ENCODE results near the gene CCDC88C. TPM values are rescaled to one million over a fixed set of nuclear protein-coding genes. Genes with fewer than 3 reads are reported as not detected.
"Not testable (repeated sequence)": the region's sequence is repeated elsewhere in the genome, so short reads cannot be mapped to it uniquely, and the experiment has no call there.

CCDC88C gene
- total RNA-seq, 1 donor from 2014 or later, result 12.4 TPM

DNA sequence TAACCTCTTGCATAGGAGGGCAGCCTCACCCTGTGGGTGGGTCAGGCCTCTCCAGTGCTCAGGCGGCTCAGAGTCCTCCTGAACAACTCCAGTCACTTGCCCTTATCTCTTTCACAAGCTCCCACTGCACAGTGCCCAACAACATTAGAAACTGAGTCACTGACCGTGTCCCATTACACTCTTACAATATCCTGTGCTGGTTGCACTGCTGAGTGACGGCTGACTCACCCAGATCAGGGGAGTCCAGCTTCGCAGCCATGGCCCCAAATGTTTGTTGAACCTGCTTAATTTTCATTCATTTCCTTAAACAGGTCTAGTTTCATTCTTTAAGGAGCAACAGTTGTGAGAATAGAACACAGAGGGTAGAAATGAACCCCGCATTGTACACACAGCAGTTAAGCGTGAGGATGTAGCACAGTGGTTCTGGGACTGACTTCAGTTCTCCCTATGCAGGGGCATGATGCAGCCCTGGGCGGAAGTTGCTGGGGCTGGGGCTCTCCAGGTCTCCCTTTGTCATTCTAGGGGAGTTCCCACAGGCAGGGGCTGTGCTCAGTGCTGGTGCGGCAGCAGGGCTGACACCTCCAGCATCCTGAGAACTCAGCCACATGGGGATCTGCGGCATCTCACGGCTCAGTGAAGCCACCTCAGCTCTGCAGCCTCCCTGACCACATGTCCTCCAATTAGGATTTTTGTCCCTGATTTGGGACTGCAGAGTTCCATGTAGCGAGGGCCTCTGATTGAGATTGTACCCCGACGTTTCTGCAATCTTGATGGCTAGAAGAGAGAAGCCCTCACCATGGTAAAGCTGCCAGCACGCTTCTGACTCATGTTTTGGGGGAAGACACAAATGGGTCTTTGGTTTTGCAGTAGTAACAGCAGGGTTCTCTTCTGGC lies 189.3 kb downstream of the CCDC88C start:
- peaks cover 30% of the 10 kb centered on the region for H3K4me1 ChIP-seq (ENCODE audit: insufficient read depth, low read length)
- no peak for TF ChIP-seq EZH2 (IDR thresholded peaks at IDR 0.05; ENCODE audit: insufficient read depth, low read length)
- TF ChIP-seq, protein P1, sequence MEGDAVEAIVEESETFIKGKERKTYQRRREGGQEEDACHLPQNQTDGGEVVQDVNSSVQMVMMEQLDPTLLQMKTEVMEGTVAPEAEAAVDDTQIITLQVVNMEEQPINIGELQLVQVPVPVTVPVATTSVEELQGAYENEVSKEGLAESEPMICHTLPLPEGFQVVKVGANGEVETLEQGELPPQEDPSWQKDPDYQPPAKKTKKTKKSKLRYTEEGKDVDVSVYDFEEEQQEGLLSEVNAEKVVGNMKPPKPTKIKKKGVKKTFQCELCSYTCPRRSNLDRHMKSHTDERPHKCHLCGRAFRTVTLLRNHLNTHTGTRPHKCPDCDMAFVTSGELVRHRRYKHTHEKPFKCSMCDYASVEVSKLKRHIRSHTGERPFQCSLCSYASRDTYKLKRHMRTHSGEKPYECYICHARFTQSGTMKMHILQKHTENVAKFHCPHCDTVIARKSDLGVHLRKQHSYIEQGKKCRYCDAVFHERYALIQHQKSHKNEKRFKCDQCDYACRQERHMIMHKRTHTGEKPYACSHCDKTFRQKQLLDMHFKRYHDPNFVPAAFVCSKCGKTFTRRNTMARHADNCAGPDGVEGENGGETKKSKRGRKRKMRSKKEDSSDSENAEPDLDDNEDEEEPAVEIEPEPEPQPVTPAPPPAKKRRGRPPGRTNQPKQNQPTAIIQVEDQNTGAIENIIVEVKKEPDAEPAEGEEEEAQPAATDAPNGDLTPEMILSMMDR (IDR thresholded peaks at IDR 0.05; ENCODE audit: insufficient read depth, low read depth, low read length), result no peak
- no peak overlapping the region for H3K9ac ChIP-seq (ENCODE audit: low read length)
- Mint-ChIP-seq H3K4me1 (ENCODE audit: low read depth, unreplicated experiment) (peaks cover 30% of the 10 kb centered on the region), H3K4me3 (ENCODE audit: unreplicated experiment) (no peak overlapping the region), H3K27ac (ENCODE audit: unreplicated experiment) (peak overlapping the region; percentile 11), H3K9me3 (ENCODE audit: unreplicated experiment) (peaks cover 6% of the 10 kb centered on the region), H3K27me3 (ENCODE audit: low read depth, unreplicated experiment) (peaks cover 3% of the 10 kb centered on the region), H3K36me3 (ENCODE audit: low read depth, unreplicated experiment) (peaks cover 8% of the 10 kb centered on the region)
- no peaks in the 10 kb centered on the region for H3K9me3 ChIP-seq (ENCODE audit: insufficient read depth, low read depth, low read length)
- H3K27me3 ChIP-seq (ENCODE audit: insufficient read depth, low read length), result no peaks in the 10 kb centered on the region
- peak overlapping the region; percentile 1 for H2AFZ ChIP-seq (ENCODE audit: low read depth, low read length)
- peak overlapping the region; percentile 8 for H3K27ac ChIP-seq (ENCODE audit: low read depth, low read length)
- H3K4me2 ChIP-seq (ENCODE audit: low read length), result peak overlapping the region; percentile 62
- DNase-seq (ENCODE audit: low read depth) (peak; percentile 86), FAIRE-seq (peak; percentile 26)
- no peaks in the 10 kb centered on the region for H3K79me2 ChIP-seq (ENCODE audit: insufficient read depth, low read length)
- H3K36me3 ChIP-seq (ENCODE audit: insufficient read depth, low read length), result no peaks in the 10 kb centered on the region
- no peak overlapping the region for H3K4me3 ChIP-seq (ENCODE audit: insufficient read depth, low read depth, low read length)
- H4K20me1 ChIP-seq (ENCODE audit: insufficient read depth, low read length), result no peaks in the 10 kb centered on the region

DNA sequence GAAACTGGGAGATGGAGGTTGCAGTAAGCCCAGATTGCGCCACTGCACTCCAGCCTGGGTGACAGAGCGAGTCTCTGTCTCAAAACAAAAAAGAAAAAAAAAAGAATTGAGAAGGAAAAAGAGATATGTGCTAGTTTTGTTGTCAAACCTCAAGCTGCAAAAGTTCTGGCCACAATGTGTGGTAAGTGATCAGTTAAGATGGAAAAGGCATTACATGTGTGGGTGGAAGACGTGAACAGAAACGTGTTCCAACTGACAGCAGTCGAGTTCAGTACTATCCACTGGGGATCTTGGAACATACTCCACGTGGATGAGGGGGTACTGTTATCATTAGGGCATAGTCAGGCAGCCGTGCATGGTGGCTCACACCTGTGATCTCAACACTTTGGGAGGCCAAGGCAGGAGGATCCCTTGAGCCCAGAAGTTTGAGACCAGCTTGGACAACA lies 190.4 kb downstream of the CCDC88C start:
- peaks cover under 1% of the 10 kb centered on the region for H3K27me3 Mint-ChIP-seq (ENCODE audit: low read depth, unreplicated experiment)
- H3K27ac ChIP-seq (ENCODE audit: low read depth, low read length), result no peak overlapping the region
- H4K20me1 ChIP-seq (ENCODE audit: insufficient read depth, low read length), result no peaks in the 10 kb centered on the region
- H3K4me1 ChIP-seq (ENCODE audit: insufficient read depth, low read length), result peaks cover 30% of the 10 kb centered on the region
- H3K36me3 Mint-ChIP-seq (ENCODE audit: low read depth, unreplicated experiment), result peaks cover 13% of the 10 kb centered on the region
- peaks cover 11% of the 10 kb centered on the region for H3K9me3 Mint-ChIP-seq (ENCODE audit: unreplicated experiment)
- no peak overlapping the region for H2AFZ ChIP-seq (ENCODE audit: low read depth, low read length)
- H3K79me2 ChIP-seq (ENCODE audit: insufficient read depth, low read length), result no peaks in the 10 kb centered on the region
- H3K9me3 ChIP-seq (ENCODE audit: insufficient read depth, low read depth, low read length), result no peaks in the 10 kb centered on the region
- DNase-seq (ENCODE audit: low read depth) (peak; percentile 17), FAIRE-seq (no peak)
- no peaks in the 10 kb centered on the region for H3K27me3 ChIP-seq (ENCODE audit: insufficient read depth, low read length)
- no peak overlapping the region for H3K4me3 ChIP-seq (ENCODE audit: insufficient read depth, low read depth, low read length)
- peaks cover 30% of the 10 kb centered on the region for H3K4me1 Mint-ChIP-seq (ENCODE audit: low read depth, unreplicated experiment)
- H3K36me3 ChIP-seq (ENCODE audit: insufficient read depth, low read length), result no peaks in the 10 kb centered on the region
- TF ChIP-seq EZH2 (IDR thresholded peaks at IDR 0.05; ENCODE audit: insufficient read depth, low read length), result no peak
- TF ChIP-seq, protein P1 (IDR thresholded peaks at IDR 0.05; ENCODE audit: insufficient read depth, low read depth, low read length), result no peak
- no peak overlapping the region for H3K4me3 Mint-ChIP-seq (ENCODE audit: unreplicated experiment)
- peak overlapping the region; percentile 12 for H3K27ac Mint-ChIP-seq (ENCODE audit: unreplicated experiment)
- no peak overlapping the region for H3K4me2 ChIP-seq (ENCODE audit: low read length)
- no peak overlapping the region for H3K9ac ChIP-seq (ENCODE audit: low read length)

DNA sequence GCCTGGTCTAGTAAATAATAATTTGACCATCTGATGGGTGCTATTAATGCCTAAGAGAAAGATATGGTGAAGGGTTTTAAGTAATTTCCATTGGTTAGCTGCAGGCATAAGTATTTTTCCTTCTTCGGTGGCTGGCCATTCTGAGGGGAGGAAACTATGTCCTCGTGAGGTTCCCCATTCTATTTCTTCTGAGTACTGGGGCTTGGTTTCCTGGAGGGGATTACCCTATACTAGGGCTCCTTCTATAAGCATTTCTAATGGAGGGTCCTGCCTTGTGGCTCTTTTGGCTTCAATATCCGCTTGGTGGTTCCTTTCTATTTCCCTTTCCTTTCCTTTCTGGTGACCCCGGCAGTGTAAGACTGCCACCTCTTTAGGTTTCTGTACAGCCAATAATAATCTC lies 191.3 kb downstream of the CCDC88C start:
- Mint-ChIP-seq H3K4me1 (ENCODE audit: low read depth, unreplicated experiment) (peaks cover 30% of the 10 kb centered on the region), H3K9me3 (ENCODE audit: unreplicated experiment) (peaks cover 11% of the 10 kb centered on the region), H3K36me3 (ENCODE audit: low read depth, unreplicated experiment) (peaks cover 19% of the 10 kb centered on the region)
- H4K20me1 ChIP-seq (ENCODE audit: insufficient read depth, low read length); H3K4me3 ChIP-seq (ENCODE audit: insufficient read depth, low read depth, low read length); H3K36me3 ChIP-seq (ENCODE audit: insufficient read depth, low read length); H3K4me3 Mint-ChIP-seq (ENCODE audit: unreplicated experiment); H3K9me3 ChIP-seq (ENCODE audit: insufficient read depth, low read depth, low read length); H3K27ac Mint-ChIP-seq (ENCODE audit: unreplicated experiment); H2AFZ ChIP-seq (ENCODE audit: low read depth, low read length); H3K9ac ChIP-seq (ENCODE audit: low read length); H3K79me2 ChIP-seq (ENCODE audit: insufficient read depth, low read length); H3K27ac ChIP-seq (ENCODE audit: low read depth, low read length); FAIRE-seq; H3K27me3 ChIP-seq (ENCODE audit: insufficient read depth, low read length); H3K4me2 ChIP-seq (ENCODE audit: low read length); DNase-seq (ENCODE audit: low read depth); H3K27me3 Mint-ChIP-seq (ENCODE audit: low read depth, unreplicated experiment): not testable (repeated sequence)
- H3K4me1 ChIP-seq (ENCODE audit: insufficient read depth, low read length), result peaks cover 30% of the 10 kb centered on the region
